DMS 273 treated with DMSO at 0.1 percent for 48 hours (cell line): ENCODE data around the gene JAG2.

ENCODE experiments used
- DNase-seq: peaks from one replicate; lab custom pipeline; 2025; lab: John Stamatoyannopoulos, UW

The JAG2 gene

DNA sequence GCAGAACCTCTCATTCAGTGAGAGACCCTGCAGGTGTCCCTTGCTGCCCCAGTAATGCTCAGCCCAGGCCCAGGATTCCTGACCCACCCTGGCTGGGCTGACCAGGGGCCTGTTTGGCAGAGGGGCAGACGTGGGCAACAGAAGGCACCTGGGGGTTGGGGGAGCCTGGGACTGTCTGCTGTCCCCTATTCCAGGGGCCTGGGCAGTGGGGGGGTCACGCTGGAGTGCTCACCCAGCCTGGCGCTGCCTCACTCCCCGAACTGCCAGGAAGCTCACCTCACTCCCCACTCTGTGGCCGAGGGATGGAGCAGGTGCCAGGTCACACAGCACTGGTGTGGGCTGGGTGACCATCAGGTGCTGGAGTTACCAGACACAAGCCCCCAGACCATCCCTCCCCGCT, 35.1 kb upstream of the JAG2 start:
- DNase-seq, result no peak

DNA sequence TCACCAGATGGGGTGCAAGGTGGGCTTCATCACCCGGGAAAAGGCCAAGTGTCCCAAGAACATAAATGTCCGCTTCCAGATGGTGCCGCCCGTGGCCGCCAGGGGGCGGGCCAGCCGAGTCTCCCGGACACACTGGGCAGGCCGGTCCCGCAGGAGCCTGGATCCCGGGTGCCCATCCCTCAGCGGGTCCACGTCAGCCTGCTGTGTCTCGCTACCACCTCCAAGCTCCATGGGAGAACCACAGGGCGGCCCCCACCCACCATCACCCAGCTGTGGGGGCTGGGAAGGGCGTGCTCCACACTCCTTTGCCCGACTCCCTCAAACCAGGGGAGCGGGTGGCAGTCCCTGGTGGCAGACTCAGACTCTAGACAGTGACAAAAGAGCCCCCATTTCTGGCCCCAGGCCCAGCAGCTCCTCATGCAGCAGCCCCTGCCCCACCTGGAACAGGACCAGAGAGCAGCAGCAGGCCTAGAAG, 34.5 kb upstream of the JAG2 start:
- peak; percentile 11 for DNase-seq

DNA sequence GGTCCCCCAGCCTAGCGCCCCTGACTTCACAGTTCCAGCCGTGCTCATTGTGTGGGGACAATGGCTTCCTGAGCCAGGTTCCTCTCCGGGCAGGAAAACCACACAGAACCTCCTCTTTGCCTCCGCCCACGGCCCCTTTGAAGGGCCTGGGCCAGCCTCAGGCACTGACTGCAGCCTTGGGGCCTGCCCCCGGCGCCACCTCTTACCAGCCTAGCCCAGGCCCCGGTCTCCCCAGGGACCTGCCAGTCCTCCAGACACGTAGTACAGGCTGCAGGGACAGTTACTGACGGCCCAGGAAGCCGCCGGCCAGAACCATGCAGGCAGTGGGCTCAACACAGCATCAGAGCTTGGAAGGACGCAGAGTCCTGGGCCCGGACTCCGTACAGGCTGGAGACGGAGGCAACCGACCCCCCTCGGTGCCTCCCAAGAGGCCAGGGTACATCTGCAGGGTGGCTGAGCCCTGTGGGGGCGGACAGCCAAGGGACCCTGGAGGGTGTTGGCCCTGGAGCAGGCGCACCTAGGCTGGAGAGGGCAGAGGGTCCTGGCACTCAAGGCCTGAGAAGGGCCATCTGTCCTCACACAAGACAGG, 33.4 kb upstream of the JAG2 start:
- DNase-seq, result no peak

DNA sequence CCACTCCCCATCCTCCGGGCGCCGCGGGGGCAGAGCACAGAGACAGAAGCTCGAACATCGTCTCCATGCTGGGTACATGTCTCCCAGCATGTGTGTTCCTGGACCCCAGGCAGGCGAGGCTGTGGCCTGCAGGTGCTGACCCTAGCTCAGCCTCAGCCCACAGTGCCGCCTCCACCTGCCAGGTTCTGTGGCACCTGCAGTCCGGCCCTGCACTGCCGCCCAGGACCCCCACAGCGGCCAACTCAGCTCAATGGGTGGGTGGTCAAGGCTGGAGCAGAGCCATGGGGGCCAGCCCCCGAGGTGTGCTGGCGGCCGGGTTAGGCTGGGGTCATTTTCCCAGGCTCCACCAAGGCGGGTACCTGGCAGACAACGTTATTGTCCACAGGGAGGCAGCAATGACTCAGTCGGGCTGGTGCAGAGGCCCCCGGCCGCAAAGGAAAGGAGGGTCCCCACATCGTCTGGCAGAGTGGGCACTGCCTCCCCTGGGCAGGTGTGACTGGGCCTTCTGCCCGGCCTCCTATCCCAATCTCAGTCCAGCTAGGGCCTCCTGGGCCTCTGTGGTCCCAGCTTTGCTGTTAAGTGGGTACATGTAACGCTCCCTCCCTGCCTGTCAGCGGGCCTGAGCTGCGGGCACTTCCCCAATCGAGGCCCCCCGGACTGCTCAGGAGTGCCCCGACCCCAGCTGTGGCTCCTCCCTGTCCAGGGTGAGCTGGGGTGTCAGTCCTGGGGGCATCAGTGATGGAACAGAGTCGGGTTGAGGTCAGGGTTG, 32.8 kb upstream of the JAG2 start:
- DNase-seq, result no peak

DNA sequence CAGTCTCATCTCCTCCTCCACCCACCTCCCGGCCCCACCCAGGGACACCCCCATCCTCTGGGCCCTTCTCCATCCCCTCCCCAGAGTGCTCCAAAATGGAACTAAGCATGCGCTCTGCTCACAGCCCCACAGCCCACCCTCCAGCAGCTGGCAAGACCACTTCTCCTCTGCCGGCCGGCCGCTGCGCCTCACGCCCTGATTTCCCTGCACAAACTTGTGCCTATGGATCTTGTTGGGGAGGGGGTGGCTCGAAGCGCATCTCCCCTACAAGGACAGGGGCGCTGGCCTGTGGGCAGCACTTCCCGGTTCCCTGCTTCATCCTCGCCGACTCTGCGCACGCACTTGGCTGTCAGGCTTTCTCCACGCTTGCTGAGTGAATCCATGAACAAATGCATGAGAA, 32.1 kb upstream of the JAG2 start:
- DNase-seq, result no peak

DNA sequence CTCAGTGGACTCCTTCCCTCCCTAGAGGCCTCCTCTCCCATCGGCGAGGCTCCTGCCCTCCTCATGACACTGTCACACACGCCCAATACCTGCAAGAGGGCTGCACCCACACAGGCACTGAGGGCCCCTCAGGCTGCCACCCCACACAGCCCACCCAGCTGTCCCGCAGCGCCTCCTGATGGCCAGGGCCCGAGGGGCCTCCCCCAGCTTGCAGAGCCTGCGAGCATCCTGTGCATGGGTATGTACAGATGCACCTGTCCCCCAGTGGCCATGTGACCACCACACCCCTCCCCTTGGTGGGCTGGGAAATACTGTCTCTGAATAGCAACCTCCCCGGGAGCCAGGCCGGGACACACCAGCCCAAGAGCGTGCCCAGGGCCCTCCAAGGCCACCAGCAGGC, 31.5 kb upstream of the JAG2 start:
- no peak for DNase-seq

DNA sequence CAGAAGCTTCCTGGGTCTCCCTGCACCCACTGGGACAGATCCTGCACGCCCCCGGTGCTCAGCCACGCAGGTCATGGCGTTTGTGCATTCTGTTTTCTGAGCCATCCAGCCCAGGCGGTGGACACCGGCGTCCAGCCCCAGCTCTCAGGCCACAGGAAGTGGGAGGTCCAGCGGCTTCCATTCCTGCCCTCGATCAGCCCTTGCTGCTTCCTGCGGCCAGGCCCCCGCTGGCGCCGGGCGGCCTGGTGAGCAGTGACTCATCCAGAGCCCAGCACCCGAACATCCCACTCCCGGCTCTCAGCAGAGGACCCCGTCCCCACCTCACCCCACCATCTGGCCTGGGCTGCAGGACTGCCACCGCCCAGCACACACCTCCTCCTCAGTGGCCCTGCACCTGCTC, 30.5 kb upstream of the JAG2 start:
- DNase-seq, result no peak

DNA sequence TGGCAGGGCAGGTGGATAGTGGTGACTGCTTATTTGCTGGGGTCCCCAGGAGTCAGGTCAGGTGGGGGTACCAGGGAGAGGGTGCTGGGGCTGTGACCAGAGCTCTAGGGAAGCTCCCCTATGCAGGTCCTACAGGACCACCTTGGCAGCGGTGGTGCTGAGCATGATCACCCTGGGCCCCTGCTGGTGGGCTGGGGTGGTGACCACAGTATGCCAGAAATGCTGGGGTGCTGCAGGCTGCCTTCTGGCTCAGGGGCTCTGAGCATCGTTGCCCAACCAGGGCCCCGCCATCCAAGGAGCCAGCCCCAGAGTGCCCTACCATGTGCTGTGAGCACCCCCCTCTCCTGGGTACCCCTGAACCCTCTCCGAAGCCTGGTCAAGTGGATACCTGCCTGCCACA, 30.0 kb upstream of the JAG2 start:
- DNase-seq, result no peak

DNA sequence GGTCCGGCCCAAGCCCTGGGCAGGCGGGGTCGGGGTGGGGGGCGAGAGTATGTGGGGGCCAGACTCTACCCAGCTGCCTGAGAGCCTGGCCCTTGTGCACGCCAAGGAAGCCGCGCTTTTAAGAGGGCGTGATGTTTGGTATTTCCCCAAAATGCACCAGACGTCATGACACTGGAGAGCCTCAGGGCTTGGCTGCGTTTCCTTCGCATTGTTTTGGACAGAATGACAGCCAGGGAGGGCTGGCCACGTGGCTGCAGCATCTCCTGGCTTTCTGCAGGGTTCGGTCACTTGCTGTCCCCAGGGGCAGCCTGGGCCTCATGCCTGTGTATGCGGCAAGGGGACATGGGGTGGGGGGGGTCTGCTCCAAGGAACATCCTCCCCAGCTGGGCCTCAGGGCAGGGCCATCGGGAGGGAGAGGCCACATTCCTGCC, 28.6 kb upstream of the JAG2 start:
- DNase-seq, result no peak

DNA sequence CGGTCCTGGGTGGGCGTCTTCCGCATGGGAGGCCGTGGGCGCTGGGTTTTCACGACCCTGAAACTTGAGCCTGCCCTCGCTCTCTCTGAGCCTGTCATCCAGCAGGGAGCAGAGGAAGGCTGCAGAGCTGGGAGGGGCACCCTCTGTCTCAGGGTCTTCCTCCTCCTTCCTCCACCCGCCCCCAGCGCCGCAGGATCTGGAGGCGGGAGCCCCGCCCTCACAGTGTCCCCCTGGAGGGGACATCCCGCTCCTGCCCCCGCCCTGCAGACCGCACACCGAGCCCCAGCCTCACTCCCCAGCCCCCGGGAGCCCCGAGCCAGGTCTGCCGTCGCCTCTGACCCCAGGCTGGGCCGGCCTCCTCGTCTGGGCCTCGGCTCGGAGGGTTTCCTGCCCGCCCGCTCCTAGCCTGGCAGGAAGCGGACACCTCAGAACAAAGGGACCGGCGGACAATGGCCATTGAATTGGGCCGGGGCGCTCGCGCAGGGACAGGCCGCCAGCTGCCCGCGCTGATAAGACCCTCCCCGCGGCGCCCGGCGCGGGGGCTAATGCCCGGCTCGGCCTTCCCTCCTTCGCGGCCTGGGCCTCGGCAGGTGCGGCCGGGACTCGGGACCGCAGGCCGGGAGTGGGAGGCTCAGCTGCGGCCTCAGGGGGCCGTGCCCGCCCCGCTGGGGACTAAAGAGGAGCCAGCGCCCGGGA, 27.8 kb upstream of the JAG2 start:
- no peak for DNase-seq

DNA sequence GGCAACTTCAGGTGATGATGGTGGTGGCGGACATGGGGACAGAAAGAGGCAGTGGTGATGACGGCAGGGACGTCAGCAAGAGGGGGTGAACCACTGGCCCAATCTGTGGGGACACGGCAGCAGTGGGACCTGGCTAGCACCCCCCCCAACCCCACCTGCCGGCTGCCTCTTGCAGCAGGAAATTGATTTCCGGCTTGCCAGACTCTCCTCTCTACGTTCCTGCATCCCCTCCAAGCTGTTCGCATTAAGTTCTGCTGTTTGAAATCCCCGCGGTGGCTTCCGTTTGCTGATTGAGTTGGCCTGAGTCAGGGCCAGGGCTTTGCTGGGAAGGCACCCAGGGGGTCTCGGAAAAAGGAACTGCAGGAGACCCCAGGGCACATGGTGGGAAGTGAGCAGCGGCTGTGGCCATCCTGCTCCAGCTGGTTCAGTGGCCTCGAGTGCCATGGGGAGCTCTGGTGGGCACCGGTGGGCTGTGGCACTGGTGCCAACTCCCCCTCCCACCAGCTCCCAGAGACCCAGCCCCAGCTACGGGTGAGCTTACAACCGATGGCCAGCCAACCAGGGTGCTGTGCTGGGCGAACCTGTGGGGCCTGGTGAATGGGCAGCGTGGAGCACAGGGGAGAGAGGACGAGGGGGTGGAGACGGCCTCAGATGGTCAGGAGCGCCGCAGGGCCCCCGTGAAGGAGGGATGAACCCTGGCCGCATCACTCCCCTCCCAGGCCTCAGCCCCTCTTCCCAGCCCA, 27.1 kb upstream of the JAG2 start:
- no peak for DNase-seq

DNA sequence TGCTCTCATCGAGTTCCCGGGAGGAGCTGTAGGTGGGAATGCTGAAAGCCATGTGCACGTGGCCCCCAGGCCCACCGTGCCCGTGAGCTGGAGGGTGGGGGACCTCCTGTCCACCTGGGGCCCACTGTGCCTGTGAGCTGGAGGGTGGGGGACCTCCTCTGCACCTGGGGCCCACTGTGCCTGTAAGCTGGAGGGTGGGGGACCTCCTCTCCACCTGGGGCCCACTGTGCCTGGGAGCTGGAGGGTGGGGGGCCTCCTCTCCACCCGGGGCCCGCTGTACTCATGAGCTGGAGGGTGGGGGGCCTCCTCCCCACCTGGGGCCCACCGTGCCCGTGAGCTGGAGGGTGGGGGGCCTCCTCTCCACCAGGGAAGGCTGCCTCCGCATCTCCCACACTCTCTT, 26.5 kb upstream of the JAG2 start:
- no peak for DNase-seq

DNA sequence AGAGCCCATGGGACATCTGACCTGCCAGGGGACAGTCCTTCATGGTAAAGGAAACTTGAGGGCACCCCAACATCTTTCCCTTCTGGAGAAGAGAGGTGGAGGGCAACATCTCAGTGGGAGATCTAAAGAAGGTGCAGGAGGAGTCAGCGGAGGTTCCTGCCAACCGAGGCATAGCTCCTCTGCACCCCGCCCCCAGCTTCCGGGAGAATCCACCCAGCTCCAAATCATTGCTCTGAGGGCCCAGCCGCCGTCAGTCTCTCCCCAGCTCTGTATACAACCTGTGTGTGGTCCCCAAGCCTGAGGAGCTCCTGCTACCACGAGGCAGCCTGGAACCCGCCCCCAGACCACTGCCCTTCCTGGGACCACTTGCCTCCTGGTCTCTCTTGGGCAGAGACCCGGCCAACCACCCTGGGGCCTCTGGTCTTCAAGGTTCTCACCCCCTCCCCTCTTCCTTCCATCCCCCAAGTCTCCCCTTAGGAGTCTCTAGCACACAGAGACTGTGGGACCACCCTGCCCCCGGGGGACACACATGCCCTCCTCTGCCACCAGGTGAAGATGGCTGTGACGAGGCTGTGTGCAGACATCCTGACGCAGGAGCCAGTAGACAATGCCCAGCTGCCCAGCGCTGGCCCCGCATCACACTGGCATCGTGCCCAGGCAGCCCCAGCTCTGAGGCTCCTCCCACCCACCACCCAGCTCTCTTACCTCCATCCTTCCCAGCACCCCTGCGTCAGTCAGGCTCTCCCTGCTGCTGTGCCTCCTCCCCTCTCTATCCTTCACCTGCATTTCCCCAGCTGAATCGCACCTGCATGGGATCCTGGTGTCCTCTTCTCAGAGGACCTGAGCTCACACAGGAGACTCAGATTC, 25.6 kb upstream of the JAG2 start:
- no peak for DNase-seq

DNA sequence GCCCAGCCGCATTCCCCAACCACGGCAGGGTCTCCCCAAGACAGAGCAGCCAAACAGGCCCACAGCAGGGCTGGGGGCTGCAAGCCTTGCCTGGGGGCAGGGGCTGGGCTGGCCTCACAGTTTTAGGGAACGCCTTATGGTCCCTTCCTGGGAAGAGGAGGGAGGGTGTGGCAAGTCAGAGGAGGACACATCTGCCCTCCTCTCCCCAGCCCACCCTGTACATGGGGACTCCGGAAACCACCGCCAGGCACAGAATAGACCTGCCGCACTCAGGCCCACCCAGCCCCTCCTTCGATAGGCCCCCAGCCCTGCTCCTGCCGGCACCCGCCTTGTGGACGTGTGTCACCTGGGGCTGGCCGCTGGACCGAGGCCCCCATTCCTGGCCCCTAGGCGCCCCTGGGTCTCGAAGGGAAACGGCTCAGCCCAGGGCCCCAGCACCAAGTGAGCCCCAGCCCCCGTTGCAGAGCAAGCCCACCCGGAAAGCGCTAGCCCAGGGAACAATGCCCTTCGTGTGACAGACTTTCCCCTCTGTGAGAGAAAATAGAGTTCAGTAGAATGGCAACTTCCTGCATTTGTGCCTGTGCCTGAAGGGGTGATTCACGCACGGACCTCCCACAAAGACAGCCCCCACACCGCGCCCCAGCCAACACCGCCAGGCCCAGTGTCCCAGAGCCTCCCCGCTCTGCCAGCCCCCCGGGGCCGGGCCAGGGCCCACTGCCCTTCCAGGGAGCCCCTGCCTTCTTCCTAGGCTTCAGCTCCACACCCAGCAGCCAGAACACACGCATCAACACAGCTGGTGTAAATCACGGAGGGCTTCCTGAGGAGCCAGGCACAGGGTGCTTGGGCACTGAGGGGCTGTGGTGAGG, 24.5 kb upstream of the JAG2 start:
- no peak for DNase-seq

DNA sequence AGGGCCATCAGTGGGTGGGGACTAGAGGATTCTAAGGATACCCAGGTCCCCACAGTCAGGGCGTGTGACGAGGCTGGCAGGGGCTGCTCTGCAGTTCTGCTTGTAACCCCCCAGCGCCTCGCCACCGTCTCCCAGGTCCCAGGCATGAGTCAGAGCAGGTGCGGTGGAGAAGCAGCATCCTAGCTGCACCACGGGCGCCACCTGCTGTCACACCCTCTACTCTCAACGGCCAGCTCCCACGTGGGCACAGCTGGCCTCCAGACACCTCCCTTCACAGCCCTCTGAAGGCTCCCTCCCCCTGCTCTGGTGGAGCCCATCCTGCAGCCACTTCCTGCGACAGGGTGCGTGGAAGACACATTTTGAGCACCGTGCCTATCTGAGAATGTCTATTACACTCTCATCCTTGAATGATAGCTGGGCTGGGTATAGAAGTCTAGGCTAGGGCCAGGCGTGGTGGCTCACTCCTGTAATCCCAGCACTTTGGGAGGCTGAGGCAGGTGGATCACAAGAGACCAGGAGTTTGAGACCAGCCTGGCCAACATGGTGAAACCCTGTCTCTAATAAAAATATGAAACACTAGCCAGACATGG, 19.5 kb upstream of the JAG2 start:
- no peak for DNase-seq

DNA sequence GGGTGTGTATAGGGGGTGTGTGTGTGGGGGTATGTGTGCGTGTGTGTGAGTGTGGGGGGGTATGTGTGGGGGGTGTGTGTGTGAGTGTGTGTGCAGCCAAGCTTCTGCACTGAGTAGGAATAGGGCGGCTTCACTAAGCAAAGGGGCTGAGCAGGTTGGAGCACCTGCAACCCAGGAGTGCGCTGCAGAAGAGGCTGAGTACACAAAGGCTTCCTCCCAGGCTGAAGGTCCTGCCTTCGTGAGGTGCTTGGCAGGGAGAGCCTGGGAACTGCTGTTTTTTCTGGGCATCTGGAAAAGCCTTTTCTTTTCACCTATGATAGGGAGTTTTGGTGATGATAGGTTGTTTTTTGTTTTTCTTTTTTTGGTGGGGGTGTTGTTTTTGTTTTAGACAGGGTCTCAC, 18.5 kb upstream of the JAG2 start:
- DNase-seq, result no peak

DNA sequence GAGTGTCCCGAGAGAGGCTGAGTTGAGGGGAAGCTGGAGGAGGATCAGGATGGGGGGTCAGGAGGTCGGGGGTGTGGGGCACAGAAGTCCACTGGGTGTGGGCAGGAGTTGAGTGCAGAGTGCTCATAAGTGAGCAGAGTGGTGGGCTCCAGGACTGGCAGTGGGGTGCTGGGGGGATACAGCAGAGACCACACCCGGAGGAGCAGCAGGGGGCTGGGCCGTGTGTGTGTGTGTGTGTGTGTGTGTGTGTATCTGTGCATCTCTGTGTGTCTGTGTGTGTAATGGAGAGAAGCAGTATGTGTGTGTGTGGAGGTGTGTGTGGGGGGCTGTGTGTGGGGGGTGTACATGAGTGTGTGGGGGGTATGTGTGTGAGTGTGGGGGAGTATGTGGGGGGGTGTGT, 17.4 kb upstream of the JAG2 start:
- DNase-seq, result no peak

DNA sequence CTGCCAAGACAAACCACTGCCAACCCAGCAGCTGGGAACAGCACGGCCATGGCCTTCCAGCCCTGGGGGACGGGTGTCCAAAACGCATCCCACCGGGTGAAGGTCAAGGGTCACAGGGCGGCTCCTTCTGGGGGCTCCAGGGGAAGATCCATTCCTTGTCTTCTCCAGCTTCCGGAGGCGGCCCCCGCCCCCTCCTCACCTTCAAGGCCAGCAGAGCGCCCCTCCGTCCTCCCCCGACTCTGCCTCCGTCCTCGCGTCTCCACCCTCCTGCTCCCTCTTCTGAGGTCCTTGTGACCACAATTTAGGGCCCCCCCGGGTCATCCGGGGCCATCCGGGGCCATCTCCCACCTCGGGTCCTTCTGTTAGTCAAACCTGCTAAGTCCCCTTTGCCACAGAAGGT, 16.4 kb upstream of the JAG2 start:
- DNase-seq, result no peak

DNA sequence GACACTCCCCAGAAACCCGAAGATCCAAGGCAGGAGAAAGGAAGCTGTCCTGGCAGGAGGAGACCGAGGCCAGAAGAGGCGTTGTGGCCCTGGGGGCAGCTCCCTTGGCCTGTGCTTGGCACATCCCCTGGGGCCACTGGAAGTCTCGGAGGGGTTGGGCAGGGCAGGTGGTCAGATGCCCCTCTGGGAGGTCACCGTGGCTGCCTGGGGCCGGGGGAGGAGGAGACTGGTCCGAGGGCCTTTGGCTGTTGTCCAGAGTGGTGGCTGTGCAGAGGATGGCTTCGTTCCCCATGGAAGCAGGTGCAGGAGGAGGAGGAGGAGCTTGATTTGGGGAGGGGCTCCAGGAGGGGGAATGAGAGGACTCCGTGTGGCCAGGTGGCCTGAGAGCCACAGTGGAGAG, 15.9 kb upstream of the JAG2 start:
- DNase-seq, result no peak

DNA sequence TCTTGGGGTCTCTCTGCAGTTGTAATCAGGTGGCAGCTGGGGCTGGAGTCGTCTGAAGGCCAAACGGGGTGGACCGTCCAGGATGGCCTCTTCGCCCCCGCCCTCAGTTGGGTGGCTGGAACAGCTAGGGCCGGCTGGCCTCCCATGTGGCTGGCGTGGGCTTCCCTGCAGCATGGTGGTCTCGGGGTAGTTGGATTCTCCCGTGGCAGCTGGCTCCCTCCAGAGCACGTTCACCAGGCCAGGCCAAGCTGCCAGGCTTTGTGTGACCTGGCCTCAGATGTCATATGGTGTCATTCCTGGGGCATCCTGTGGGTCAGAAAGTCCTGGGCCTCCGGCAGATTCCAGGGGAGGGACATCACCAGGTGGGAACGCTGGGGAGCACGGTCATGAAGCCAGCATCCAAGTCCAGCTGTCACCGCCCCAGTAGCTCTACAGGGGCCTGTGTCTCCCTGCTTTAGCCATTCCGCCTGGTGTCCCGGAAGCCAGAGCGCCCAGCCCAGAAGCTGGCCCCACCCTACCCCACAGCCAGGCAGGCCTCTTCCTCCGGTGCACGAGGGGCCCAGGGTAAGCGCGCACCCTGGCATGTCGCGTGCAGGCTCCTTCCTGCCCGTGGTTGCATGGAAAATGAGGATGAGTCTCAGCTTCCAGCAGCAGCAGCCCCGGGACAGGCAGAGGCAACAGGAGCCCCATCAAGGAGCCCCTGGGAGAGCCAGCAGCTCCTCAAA, 13.9 kb upstream of the JAG2 start:
- no peak for DNase-seq
